GM21619 (cell line): Measurements from ENCODE around the gene INPP5K.
"Not testable (repeated sequence)": the region's sequence is repeated elsewhere in the genome, so short reads cannot be mapped to it uniquely, and the experiment has no call there.

ENCODE experiments used
- ATAC-seq: cut with Tn5 transposase; IDR thresholded peaks from one replicate; pipeline ENCODE4 v1.9.1; 2021; ENCODE audit not compliant: unreplicated experiment

The INPP5K gene

GRCh38 chr17:1508709-1509108 lies 7.7 kb downstream of the INPP5K start:
- ATAC-seq: not testable (repeated sequence)

DNA sequence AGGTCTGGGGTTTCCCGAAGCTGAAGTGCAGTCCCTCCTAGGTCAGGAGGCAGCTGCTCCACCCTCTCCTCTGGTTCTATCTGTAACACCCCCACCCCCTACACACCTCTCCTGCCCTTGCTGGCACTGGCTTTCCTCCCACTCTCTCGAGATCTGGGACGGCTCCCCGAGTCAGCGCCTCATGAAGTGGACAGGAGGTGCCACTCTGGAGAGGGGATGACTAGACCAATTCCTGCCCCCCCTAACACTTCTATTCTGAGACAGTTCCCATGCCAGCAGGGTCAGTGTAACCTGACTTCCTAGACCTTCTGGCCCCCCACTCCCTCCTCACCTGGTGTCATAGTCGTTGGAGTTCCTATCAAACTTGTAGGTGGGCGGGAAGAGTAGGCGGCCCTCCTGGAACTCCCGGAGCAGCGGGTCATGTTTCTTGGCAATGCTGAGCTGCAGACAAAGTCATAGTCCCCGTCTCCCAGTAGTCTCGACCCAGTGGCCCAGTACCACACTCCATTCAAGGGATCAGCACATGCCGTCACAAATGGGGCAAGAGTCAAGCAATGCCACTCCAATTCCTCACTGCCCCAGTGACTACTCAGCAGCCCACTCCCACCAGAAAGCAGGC lies 9.7 kb downstream of the INPP5K start:
- no peak for ATAC-seq

DNA sequence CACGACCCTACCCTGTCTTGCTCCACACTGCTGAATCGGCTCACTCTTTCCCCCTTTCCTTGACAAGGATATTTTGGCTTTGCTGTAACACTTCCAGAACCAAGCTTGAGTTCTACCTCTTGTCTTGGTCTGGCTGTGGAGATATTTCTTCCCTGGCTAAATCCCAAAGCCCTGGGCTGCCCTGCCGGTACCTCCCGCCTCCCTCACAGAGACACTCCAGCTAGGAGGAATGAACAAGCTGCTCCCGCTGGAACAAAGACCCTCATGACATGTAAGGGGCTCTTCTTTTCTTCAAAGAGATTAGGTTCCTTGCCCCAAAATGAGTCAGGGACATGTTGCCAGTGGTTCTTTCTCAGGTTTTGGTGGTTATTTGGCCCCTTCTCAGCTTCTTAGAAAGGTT lies 10.8 kb downstream of the INPP5K start:
- no peak for ATAC-seq

DNA sequence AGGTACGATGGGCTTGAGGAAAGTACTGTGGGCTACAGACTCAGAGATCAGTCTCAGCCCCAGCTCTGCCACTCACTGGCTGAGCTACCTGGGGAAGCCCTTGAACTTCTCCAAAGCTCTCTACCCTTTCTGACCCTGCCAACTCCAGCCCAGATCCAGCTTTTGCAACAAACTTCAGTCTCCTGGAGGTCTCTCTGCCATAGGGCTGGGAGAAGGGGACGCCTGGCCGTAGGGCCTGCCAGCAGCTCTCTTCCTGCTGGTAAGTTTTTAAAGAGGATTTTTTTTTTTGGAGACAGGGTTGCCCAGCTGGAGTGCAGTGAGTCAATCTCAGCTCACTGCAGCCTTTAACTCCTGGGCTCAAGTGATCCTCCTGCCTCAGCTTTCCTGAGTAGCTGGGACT lies 11.5 kb downstream of the INPP5K start:
- no peak for ATAC-seq

- no peak for ATAC-seq
Measured at GRCh38 chr17:1503699-1504098, 12.7 kb downstream of the INPP5K start.

GRCh38 chr17:1498869-1499268 lies 17.5 kb downstream of the INPP5K start:
- no peak for ATAC-seq

DNA sequence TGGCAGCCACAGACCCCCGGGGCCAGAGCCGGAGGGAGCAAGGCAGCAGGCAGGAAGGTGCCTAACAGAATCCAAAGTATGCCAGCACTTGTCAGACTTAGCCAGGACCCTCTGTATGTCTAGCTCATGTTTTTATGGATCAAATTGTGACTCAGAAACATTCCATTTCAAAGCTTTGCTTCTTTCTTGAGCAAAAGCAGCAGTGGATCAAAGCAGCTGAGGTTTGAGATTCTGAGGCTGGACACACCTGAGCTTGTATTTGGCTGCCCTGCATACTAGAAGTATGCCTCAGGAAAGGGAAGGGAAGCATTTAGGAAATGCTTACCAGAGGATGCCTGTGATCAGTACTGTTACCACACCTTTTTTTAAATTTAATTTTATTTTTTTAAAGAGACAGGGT lies 18.2 kb downstream of the INPP5K start:
- ATAC-seq: no peak

DNA sequence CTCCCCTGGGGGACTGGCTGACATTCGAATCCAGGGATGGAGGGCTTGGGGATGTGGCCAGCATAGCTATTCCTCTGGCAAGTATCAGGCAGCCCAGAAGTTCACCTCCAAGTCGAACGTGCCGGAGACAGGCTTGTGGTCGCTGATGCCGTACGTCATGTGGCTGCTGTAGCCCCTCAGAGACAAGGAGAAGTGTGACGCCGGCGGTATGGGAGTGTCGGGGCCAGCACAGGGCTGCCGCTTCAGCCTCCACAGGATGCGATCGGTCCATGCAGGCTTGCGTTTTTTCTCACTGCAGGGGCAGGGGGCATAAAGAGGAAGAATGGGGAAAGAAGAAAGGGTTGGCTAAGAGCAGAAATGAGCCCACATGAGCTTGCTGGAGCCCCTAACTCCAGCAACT lies 18.6 kb downstream of the INPP5K start:
- no peak for ATAC-seq

GRCh38 chr17:1496869-1497268 lies 19.5 kb downstream of the INPP5K start:
- ATAC-seq: no peak

- ATAC-seq: no peak
Measured at GRCh38 chr17:1495265-1495989, 21.0 kb downstream of the INPP5K start.

- ATAC-seq: no peak
Measured at GRCh38 chr17:1494736-1495253, 21.6 kb downstream of the INPP5K start.

GRCh38 chr17:1494203-1494602 lies 22.2 kb downstream of the INPP5K start:
- ATAC-seq: no peak

GRCh38 chr17:1493291-1493980 lies 23.0 kb downstream of the INPP5K start:
- no peak for ATAC-seq

GRCh38 chr17:1492249-1493206 lies 23.9 kb downstream of the INPP5K start, which contains the start of gene MYO1C:
Gene MYO1C, minus strand, starts transcription at chr17:1492686. Its CDS starts 199 bp downstream, at chr17:1492487.
- ATAC-seq: no peak

- peak; percentile 30 for ATAC-seq
Measured at GRCh38 chr17:1491443-1492248, 24.8 kb downstream of the INPP5K start.

GRCh38 chr17:1490643-1491442 lies 25.6 kb downstream of the INPP5K start:
- ATAC-seq: peak; percentile 44

- ATAC-seq: no peak
Measured at GRCh38 chr17:1488826-1489270, 27.6 kb downstream of the INPP5K start.

DNA sequence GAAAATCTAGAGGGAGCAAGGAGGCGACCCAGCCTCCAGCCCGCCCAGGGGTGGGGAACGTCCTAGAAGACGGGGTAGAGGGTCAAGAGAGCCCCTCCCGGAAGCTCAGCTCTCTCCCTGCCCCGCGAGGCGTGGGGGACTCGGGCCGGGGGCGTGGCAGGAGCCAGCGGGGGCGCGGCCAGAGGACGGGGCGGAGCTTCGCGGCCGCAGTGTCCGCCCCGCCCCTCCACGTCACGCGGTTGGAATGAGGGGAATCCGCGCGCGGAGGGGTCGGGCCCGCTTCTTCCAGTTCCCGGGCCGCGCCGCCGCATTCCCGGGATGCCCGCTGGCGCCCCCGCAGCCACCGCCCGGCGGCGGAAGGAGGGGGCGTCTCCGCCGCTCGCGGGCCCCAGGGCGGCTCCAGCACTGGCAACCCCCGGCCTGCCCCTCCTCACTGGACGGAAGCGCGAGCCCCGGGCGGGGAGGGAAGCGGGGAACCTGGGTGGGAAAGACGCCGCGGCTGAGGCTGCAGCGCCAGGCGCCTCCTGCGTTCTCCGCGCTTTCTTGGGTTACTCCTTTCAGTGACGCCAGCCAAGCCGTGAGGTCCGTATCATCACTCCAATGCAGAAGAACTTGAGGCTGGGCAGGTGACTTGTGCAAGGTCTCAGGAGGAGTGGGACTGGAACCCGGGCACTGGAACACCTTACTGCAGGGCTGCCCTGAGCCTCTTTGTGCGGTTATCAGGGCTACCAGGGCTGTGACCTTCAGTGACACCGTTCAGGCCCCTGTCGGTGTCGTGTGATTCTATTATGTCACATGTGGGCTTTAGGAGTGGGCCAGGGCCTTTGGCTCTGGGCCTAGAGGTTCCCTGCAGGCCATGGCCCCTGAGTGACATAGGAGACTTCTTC lies 28.2 kb downstream of the INPP5K start:
- peak; percentile 22 for ATAC-seq
